Subcutaneous adipose tissue (tissue), 4 donors: Measurements from ENCODE around the gene WDR45B. TPM values are rescaled to one million over a fixed set of nuclear protein-coding genes. Genes with fewer than 3 reads are reported as not detected.

Experiments
- total RNA-seq, 4 donors: library from RNA; depleted of rRNA; stranded (reverse); fragments of >200 nt; gene quantifications; one replicate each; pipeline ENCODE4 v1.1.0, GENCODE V29; 2016
- TF ChIP-seq, protein P1 (sequence below): fragments of 450-650 bp; IDR thresholded peaks from one replicate; pipeline ENCODE4 v1.5.1; 2016; ENCODE audit warnings: low read depth, mild to moderate bottlenecking, control low read depth, antibody characterized with exemption, moderate library complexity

Gene WDR45B
- total RNA-seq, 4 donors from 2014 or later: 60.6 to 74.8 (median 63.1) TPM

DNA sequence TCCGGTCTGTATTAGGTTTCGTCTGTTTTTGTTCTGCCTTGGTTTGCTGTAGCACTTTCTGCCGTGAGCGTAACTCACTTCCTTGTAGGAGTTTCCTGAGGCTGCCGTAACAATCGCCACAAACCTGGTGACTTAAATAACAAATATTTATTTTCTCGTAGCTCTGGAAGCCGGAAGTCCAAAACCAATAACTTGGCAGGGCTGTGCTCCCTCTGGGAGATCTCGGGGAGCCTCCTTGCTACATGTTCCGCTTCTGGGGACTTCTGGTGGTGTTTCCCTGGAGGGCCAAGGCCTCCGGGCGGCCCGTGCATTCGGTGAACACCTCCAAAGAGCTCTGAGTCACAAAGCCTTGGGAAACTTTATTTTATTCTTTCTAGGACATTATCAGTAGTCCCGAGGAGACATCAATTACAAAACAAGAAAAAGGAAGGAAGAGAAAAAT lies 6.8 kb upstream of the WDR45B start:
- TF ChIP-seq, protein P1, sequence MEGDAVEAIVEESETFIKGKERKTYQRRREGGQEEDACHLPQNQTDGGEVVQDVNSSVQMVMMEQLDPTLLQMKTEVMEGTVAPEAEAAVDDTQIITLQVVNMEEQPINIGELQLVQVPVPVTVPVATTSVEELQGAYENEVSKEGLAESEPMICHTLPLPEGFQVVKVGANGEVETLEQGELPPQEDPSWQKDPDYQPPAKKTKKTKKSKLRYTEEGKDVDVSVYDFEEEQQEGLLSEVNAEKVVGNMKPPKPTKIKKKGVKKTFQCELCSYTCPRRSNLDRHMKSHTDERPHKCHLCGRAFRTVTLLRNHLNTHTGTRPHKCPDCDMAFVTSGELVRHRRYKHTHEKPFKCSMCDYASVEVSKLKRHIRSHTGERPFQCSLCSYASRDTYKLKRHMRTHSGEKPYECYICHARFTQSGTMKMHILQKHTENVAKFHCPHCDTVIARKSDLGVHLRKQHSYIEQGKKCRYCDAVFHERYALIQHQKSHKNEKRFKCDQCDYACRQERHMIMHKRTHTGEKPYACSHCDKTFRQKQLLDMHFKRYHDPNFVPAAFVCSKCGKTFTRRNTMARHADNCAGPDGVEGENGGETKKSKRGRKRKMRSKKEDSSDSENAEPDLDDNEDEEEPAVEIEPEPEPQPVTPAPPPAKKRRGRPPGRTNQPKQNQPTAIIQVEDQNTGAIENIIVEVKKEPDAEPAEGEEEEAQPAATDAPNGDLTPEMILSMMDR: no peak

DNA sequence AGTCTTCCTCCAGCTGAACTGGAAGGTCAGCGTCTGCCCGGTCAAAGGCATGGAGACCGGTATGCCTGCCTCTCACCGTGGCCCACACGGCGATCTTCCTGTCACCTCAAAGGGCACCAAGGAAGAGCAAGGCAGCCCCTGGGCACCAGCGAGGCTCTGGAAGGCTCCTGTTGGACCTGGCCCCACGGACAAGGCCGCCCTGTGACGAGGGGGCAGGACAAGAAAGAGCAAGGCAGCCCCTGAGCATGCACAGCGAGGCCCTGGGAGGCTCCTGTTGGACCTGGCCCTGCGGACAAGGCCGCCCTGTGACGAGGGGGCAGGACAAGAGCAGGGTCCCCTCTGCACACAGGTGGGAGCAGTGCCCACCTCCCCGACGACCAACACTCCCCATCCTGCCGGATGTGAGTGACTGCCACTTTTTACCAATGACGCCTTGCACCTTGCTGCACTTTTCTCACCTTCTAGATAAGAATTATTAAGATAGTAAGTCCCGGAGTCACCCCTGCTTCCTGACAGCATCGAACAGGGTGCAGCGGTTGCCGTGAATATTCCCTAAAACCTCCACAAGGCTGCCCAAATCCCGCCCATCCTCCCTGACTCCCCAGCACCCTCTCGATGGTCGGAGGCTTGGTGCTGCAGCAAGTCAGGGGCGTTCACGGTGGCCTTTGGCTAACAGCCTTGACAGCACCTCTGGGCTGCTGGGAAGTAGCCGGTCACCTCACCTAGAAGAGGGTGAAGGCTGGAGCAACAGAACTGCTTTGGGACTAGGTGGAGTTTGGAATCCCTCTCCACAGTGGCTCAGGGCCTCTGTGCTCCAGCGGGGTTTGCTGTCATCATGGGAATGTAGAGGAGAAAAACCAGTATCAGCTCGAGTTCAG lies 5.6 kb upstream of the WDR45B start:
- TF ChIP-seq, protein P1: no peak

DNA sequence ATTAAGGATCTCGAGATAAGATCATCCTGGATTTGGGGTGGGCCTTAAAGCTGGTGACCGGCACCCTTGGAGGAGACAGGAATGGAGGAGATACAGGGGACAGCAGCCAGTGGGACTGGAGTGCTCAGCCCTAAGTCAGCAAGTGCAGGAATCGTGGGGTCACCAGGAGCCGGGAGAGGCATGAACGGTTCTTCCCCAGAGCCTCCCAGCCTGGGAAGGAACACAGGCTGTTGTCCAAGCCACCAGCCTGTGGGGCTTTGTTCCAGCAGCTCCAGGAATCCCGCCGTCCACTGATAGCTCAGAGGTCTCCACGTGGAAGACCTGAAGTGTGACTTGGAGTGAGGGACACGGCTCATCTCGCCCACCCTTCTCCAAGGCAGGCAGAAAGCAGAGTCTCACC lies 2.5 kb upstream of the WDR45B start:
- TF ChIP-seq, protein P1: no peak

DNA sequence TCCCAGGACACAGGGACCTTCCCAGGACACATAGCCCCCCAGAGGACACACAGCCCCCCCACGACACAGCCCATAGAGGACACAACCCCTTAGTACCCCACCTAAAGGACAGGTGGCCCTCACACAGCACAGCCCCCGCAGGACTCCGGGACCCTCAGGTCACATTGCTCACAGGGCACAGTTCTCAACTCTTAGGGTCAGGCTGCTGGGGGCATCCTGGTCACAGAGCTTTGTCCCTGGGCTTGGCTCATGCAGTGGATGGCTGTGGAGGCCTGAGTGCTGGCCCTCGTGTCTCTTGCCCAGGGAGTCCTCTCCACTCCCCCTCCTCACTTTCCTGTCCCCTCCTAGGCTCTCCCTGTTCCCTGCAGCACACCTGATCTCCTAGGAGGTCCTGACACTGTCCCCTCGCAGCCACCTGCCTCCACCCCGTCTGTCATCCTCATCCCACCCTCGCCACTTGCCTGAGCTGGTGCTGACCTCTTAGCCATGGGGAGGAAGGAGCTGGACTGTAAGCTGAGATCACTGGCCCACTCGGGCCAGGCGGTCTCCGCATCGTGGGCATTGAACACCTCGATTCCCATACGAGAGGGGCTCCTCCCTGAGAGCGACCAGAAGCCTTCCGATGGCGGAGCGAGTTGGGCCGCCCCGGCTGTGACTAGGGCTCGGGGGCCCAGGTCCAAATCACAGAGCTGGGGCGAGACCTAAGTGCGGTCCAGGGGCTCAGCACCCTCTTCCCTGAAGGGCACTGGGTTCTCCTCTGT lies 1.4 kb upstream of the WDR45B start:
- TF ChIP-seq, protein P1: no peak

DNA sequence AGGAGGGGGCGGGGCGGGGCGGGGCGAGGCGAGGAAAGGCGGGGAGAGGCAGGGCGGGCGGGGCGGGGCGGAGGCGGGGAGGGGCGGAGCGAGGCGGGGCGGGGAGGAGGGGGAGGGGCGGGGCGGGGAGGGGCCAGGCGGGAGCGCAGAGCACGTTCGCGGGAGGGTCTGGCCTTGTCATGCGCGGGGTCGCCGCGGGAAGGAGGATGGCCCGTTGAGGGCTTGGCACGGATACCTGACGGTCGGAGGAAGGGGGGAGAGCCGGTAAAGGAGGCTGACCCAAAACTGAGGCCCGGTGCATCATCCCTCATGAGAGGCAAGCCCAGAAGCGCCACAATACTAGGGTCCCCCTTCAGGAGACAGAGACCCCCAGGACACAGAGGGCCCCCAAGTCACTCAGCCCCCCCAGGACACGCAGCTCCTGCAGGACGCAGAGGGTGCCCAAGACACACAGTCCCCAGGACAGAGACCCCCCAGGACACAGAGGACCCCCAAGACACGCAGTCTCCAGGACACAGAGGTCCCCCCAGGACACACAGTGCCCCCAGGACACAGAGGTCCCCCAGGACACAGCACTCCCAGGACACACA lies 593 bp upstream of the WDR45B start:
- TF ChIP-seq, protein P1: no peak

DNA sequence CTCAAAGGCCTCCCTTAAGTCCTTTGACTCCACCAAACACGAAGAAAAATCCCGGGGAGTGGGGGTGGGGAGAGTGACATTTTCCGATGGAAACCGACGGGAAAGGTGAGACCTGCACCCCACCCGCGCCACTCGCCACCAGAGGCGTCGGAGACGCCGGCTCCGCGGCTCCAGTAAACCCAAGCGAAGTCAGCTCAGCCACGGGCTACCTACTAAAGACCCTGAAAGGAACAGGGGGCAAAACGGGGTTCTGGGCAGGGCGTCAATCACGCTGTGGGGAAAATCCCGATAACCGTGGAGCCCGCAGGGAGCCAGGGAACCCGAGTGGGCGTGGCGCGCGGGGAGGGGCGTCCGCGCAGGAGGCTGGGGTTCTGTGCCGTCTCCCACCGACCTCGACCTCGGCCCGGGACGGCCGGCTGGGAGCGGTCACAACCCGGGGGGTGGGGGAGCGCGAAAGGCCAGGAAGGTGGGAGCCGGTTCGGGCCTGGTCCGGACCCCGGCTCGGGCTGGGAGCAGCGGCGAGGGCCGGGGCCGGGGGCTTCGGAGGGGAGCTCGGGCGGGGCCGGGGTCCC lies 565 bp downstream of the WDR45B start:
- TF ChIP-seq, protein P1: no peak
